Testis (tissue), 2 donors: ENCODE results near the gene CYB561A3.

Source experiments
- POLR2A ChIP-seq: fragments of 450-650 bp; IDR thresholded peaks from one replicate; pipeline ENCODE4 v1.6.1; 2017; ENCODE audit warnings: antibody characterized with exemption, mild to moderate bottlenecking, moderate library complexity
- TF ChIP-seq, protein P1 (sequence below), 3 experiments: fragments of 450-650 bp in 2 of 3; fragments of 200-600 bp in 1 of 3; sonication (generic) in 1 of 3; IDR thresholded peaks; one replicate each; pipeline ENCODE4 v1.5.1; 2016 to 2019; ENCODE audit warnings: antibody characterized with exemption in 3 of 3, mild to moderate bottlenecking in 2 of 3, moderate library complexity in 1 of 3

DNA sequence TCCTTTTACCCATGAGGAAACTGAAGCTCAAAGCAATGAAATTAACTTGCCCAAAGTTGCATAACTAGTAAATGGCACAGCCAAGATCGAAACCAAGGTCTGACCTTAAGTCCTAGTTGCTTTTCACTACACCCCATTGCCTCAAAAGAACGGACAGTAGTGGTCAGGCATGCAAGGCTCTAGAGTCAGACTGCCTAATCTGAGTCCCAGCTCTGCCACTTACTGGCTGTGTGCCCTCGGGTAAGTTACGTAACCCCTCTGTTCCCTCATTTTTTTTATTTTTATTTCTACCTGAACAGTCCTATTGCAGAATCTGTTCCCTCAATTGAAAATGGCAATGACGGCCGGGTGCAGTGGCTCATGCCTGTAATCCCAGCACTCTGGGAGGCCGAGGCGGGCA, 9.6 kb downstream of the CYB561A3 start:
- TF ChIP-seq, protein P1, sequence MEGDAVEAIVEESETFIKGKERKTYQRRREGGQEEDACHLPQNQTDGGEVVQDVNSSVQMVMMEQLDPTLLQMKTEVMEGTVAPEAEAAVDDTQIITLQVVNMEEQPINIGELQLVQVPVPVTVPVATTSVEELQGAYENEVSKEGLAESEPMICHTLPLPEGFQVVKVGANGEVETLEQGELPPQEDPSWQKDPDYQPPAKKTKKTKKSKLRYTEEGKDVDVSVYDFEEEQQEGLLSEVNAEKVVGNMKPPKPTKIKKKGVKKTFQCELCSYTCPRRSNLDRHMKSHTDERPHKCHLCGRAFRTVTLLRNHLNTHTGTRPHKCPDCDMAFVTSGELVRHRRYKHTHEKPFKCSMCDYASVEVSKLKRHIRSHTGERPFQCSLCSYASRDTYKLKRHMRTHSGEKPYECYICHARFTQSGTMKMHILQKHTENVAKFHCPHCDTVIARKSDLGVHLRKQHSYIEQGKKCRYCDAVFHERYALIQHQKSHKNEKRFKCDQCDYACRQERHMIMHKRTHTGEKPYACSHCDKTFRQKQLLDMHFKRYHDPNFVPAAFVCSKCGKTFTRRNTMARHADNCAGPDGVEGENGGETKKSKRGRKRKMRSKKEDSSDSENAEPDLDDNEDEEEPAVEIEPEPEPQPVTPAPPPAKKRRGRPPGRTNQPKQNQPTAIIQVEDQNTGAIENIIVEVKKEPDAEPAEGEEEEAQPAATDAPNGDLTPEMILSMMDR (IDR thresholded peaks at IDR 0.05): no peak
- TF ChIP-seq POLR2A: no peak
